Measurements from ENCODE around the gene PRUNE2.

PRUNE2 gene

GRCh38 chr9:76642701-76643209 lies 263.2 kb downstream of the PRUNE2 start:
- H3K4me2 ChIP-seq (ENCODE audit: low read depth, low read length, poor library complexity, severe bottlenecking): no peak overlapping the region

GRCh38 chr9:76642074-76642473 lies 263.8 kb downstream of the PRUNE2 start:
- no peaks in the 10 kb centered on the region for H4K20me1 ChIP-seq (ENCODE audit: low read depth, low read length)
- H3K4me3 ChIP-seq (ENCODE audit: insufficient read depth, low read length, poor library complexity, severe bottlenecking): no peak overlapping the region
- H3K4me2 ChIP-seq (ENCODE audit: low read depth, low read length, poor library complexity, severe bottlenecking): no peak overlapping the region
- TF ChIP-seq EZH2phosphoT487 (conservative IDR thresholded peaks at IDR 0.05; ENCODE audit: low read length): no peak
- TF ChIP-seq, protein P1, sequence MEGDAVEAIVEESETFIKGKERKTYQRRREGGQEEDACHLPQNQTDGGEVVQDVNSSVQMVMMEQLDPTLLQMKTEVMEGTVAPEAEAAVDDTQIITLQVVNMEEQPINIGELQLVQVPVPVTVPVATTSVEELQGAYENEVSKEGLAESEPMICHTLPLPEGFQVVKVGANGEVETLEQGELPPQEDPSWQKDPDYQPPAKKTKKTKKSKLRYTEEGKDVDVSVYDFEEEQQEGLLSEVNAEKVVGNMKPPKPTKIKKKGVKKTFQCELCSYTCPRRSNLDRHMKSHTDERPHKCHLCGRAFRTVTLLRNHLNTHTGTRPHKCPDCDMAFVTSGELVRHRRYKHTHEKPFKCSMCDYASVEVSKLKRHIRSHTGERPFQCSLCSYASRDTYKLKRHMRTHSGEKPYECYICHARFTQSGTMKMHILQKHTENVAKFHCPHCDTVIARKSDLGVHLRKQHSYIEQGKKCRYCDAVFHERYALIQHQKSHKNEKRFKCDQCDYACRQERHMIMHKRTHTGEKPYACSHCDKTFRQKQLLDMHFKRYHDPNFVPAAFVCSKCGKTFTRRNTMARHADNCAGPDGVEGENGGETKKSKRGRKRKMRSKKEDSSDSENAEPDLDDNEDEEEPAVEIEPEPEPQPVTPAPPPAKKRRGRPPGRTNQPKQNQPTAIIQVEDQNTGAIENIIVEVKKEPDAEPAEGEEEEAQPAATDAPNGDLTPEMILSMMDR (IDR thresholded peaks at IDR 0.05; ENCODE audit: insufficient read depth, low read length, poor library complexity, severe bottlenecking): no peak
- no peaks in the 10 kb centered on the region for H3K27me3 ChIP-seq (ENCODE audit: low read length)
- H3K9me2 ChIP-seq (replicated peaks; ENCODE audit: insufficient read depth, low read length): no peaks in the 10 kb centered on the region
- no peak overlapping the region for H2AFZ ChIP-seq (ENCODE audit: low read depth, low read length, severe bottlenecking)
- H3K79me2 ChIP-seq (ENCODE audit: insufficient read depth, low read length): no peaks in the 10 kb centered on the region
- H3K27ac ChIP-seq (ENCODE audit: low read depth, low read length): no peak overlapping the region
- no peaks in the 10 kb centered on the region for H3K36me3 ChIP-seq (ENCODE audit: low read length)
- no peaks in the 10 kb centered on the region for H3F3A ChIP-seq (ENCODE audit: insufficient read depth)
- H3K9ac ChIP-seq (ENCODE audit: low read length): no peak overlapping the region
- no peaks in the 10 kb centered on the region for H3K9me3 ChIP-seq (ENCODE audit: insufficient read depth, low read length)

More at GRCh38 chr9:76642701-76643209, 263.2 kb downstream of the PRUNE2 start:
- H3K9me2 ChIP-seq (replicated peaks; ENCODE audit: insufficient read depth, low read length): no peaks in the 10 kb centered on the region
- no peaks in the 10 kb centered on the region for H3K9me3 ChIP-seq (ENCODE audit: insufficient read depth, low read length)
- no peak overlapping the region for H3K9ac ChIP-seq (ENCODE audit: low read length)
- no peaks in the 10 kb centered on the region for H3K27me3 ChIP-seq (ENCODE audit: low read length)
- H3K27ac ChIP-seq (ENCODE audit: low read depth, low read length): no peak overlapping the region
- TF ChIP-seq, protein P1 (IDR thresholded peaks at IDR 0.05; ENCODE audit: insufficient read depth, low read length, poor library complexity, severe bottlenecking): no peak
- TF ChIP-seq EZH2phosphoT487 (conservative IDR thresholded peaks at IDR 0.05; ENCODE audit: low read length): no peak
- H4K20me1 ChIP-seq (ENCODE audit: low read depth, low read length): no peaks in the 10 kb centered on the region
- H3K36me3 ChIP-seq (ENCODE audit: low read length): no peaks in the 10 kb centered on the region
- H3F3A ChIP-seq (ENCODE audit: insufficient read depth): no peaks in the 10 kb centered on the region
- no peak overlapping the region for H2AFZ ChIP-seq (ENCODE audit: low read depth, low read length, severe bottlenecking)
- H3K79me2 ChIP-seq (ENCODE audit: insufficient read depth, low read length): no peaks in the 10 kb centered on the region
- H3K4me3 ChIP-seq (ENCODE audit: insufficient read depth, low read length, poor library complexity, severe bottlenecking): no peak overlapping the region

DNA sequence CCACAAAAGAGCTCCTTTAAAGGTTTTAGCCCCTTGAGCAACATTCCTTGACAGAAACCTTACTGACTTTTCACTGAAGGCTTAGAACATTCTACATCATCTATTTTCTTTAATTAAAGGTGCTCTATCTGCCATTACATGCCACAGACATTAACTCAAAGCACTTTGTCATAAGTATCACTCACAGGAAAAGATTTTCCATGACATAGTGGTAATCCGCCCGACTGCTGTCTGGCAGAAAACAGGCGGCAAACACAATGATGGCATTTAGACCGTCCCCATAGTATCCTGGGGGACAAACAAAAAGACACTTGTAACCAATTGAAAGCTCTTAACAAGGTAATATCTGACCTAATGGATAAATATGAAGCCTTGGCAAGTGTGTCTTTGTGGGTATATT lies 267.9 kb downstream of the PRUNE2 start:
- H3K27me3 ChIP-seq (ENCODE audit: low read length): no peaks in the 10 kb centered on the region
- no peaks in the 10 kb centered on the region for H3K9me3 ChIP-seq (ENCODE audit: insufficient read depth, low read length)
- no peak overlapping the region for H3K4me2 ChIP-seq (ENCODE audit: low read depth, low read length, poor library complexity, severe bottlenecking)
- H3K36me3 ChIP-seq (ENCODE audit: low read length): no peaks in the 10 kb centered on the region
- no peak overlapping the region for H3K9ac ChIP-seq (ENCODE audit: low read length)
- TF ChIP-seq EZH2phosphoT487 (conservative IDR thresholded peaks at IDR 0.05; ENCODE audit: low read length): no peak
- TF ChIP-seq, protein P1 (IDR thresholded peaks at IDR 0.05; ENCODE audit: insufficient read depth, low read length, poor library complexity, severe bottlenecking): no peak
- H3K4me3 ChIP-seq (ENCODE audit: insufficient read depth, low read length, poor library complexity, severe bottlenecking): no peak overlapping the region
- no peaks in the 10 kb centered on the region for H4K20me1 ChIP-seq (ENCODE audit: low read depth, low read length)
- no peaks in the 10 kb centered on the region for H3K79me2 ChIP-seq (ENCODE audit: insufficient read depth, low read length)
- H2AFZ ChIP-seq (ENCODE audit: low read depth, low read length, severe bottlenecking): no peak overlapping the region
- H3K9me2 ChIP-seq (replicated peaks; ENCODE audit: insufficient read depth, low read length): no peaks in the 10 kb centered on the region
- no peak overlapping the region for H3K27ac ChIP-seq (ENCODE audit: low read depth, low read length)
- H3F3A ChIP-seq (ENCODE audit: insufficient read depth): no peaks in the 10 kb centered on the region
